Ammon's horn (tissue), 1 donor: Measurements from ENCODE around the gene UBE2G2.

Source experiments
- DNase-seq: peaks from one replicate; pipeline ENCODE4 v3.0.0-alpha.2; 2016; ENCODE audit warnings: low spot score

Gene UBE2G2

DNA sequence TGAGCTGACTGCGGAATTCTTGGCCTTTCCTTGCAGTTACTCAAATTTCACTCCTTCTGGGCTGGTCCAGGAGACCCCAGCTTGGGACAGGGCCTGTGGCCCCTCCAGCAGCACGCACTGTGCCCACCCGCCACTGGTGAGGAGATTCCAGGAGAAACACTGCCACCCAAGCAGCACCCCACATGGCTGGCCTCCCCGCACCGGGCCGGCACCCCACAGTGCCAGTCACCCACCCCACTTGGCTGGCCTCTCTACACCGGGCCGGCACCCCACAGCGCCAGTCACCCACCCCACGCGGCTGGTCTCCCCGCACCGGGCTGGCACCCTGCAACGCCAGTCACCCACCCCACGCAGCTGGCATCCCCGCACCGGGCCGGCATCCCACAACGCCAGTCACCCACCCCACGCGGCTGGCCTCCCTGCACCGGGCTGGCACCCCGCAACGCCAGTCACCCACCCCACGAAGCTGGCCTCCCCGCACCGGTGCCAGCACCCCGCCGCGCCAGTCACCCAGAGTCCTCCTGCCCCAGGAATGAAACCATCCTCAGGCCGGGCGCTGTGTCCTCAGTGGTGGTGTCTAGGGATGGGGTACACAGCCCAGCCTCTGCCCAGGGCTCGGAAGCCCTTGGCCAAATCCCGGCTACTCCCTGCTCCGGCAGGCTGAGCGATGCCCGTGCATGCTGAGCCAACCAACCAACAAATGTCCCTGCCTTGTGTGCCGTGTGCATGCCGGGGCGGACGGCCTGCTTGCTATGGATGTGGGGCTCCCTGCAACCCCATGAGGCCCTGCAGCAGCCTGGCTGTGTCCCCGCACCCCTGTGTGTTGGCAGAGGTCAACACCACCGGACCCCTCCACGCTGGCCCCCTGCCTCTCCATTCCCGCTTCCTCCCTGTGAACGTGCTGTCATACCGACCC is 51.6 kb downstream of the UBE2G2 start:
- no peak for DNase-seq

DNA sequence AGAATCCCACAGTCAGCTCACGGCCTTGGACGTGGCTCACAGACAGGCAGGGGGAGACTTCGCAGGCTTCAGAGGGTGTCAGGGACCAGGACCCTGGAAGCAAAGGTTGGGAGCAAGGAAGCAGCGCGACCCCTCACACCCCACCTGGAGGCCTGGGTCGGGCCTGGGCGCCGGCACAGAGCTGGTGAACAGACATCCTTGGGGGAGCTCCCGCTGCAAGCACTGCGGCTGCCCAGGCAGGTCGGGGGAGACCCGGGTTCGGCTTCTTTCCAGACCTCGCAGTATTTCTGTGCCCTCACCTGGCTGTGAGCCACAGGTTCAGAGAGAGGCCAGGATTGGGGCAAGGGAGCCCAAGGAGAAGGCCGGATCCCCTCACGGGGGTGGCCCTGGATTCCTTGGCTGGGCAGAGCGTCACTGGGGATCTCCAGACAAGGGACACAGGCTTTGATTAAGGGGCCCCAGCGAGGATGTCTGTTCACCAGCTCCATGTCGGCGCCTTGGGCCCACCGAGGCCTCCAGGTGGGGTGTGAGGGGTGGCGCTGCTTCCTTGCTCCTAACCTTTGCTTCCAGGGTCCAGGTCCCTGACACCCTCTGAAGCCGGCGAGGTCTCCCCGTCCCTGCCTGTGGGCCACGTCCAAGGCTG is 52.4 kb downstream of the UBE2G2 start:
- DNase-seq = no peak

DNA sequence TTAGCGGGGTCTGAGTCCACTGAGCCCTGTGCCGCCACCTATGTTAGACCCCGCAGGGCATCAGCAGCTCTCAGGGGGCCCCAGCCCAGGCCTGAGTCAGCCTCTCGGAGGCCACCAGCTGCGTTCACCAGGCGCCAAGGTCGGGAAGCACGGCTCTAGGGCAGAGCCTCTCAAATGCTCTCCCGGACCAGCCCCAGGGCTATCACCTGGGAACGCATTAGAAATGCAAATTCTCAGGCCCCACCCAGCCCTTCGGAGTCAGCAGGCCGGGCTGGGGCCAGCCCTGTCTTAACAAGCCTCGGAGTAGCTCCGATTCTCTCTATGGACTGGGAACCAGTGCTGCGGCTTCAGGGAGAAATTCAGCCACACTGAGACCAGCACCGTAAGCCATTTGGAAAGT is 53.0 kb downstream of the UBE2G2 start:
- DNase-seq = no peak

DNA sequence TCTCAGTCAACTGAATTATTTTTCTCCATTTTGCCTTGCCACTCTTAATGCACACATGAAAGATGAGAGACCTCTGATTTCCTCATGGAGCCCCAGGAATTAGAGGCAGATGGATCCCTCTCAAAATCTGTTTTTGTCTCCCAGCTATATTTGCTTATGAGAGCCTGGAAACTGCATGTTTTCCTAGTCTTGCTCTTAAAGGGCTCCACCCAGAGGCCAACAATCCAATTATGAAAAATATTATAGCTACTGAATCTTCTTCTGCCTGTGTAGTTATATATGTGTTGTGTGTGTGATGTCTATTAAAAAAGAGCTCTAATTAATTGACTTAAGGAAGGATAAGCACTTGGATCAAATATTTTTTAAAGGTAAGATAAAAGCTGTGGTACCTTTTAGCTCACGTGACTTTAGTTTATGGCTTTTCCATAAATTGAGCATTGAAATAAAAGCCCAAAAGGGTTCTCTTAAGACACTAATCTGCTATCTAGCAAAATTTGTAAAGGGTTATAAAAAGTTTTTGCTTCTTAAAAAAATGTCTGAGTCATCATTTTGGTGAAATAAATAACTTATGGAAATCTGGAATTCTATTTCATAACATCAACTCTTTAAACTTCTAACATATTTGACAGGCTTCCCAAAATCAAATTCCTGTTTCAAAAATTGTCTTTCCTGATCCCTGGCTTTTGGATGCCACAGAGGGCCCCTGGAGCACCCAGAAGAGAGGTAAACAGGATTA is 59.0 kb downstream of the UBE2G2 start:
- no peak for DNase-seq

DNA sequence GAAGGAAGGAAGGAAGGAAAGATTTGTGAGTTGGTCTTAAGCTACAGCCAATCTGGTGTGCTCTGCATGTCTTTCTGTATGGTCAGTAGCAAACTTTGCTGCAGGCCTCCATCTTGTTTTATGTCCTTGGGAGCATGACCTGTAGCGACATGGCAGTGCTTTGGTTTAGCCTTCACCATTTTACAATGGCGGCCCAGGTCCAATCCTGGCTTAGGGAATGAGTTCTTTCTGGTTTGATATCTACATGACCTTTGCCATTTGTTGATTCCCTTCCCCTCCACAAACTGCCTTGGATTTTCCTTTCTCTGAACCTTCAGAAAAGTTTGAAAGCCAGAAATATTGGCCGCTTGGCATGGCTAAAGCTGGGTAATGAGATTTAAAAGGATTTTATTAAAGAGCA is 59.7 kb downstream of the UBE2G2 start:
- no peak for DNase-seq

DNA sequence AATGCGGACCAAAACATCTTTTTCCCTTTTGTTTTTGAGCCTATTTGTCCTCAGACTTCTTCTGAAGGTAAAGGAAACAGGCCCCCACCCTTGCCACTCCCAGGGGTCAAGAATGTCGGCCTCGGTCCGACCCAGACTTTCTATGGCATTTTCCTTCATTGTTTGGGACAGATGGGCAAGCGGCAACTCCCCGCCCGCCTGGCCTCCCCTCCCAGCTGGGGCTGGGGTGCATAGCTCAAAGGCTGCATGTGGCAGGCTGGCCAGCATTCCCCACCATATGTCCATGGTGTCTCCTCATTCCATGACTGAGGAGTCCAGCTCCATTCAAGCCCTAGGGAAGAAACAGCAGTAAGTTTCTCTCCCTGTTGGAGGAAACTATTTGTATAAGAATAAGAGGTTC is 60.9 kb downstream of the UBE2G2 start:
- DNase-seq = no peak

DNA sequence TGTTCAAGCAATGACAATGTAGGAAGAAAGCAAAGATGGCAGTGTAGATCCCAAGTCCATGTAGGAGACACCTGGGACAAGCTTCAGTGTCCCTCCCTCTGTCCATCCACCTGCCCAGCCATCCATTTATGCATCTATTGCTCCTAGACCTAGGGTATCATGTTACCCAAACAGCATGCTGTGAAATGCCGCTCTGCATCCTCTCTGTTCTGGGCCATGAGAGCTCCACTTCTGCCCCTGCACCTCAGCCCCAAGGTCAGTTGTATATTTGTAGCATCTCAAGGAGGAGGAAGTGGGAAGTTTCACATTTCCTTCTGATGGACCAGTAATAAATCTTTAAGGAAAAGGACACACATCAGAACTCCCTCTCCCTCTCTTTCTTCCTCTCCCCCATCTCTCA is 62.3 kb downstream of the UBE2G2 start:
- DNase-seq = no peak

DNA sequence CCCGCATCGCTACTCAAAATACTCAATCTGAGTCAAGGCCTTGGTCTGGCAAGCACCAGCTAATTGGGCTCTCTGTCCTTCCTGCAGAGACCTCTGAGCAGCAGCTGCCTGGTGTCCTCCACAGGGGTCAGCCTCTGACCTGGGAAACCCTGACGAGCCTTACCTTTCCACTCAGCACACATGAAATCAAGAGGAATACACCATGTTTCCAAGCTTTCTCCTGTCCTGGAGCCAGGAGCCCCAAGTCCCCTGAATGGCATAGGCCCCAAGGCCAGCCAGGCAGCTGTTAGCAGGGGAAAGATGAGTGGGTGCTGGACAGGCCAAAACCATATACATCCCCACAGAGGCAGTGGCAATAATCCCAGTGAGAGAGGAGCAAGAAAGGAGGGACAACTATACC is 63.0 kb downstream of the UBE2G2 start:
- no peak for DNase-seq

DNA sequence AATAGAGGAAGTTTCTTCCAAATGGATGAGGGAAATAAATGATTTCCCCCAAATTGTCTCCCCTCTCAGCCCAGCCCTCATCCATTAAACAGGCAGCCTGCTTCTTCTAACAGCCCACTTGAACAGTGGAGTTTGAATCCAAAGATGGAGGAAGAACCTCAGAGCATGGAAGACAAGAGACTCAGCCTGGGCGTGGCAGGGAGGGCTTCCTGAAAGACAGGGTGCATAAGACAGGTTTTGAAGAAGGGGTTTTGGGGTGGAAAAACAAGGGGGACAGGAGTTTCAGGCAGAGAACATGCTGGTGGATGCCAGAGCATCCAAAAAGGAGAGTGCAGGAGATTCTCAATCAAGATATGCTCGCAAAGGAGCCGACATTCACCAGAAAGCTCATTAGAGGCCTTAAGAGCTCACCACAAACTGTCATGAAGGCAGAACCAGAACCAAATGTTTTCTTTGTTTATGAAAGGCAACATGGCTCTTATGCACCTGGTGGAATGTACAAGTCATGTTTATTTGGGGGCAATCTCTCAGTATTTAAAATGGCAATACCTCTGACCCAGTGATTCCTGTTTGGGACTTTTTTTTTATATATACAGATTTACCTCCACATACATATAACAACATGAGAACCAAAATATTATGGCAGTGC is 63.8 kb downstream of the UBE2G2 start:
- DNase-seq = no peak

DNA sequence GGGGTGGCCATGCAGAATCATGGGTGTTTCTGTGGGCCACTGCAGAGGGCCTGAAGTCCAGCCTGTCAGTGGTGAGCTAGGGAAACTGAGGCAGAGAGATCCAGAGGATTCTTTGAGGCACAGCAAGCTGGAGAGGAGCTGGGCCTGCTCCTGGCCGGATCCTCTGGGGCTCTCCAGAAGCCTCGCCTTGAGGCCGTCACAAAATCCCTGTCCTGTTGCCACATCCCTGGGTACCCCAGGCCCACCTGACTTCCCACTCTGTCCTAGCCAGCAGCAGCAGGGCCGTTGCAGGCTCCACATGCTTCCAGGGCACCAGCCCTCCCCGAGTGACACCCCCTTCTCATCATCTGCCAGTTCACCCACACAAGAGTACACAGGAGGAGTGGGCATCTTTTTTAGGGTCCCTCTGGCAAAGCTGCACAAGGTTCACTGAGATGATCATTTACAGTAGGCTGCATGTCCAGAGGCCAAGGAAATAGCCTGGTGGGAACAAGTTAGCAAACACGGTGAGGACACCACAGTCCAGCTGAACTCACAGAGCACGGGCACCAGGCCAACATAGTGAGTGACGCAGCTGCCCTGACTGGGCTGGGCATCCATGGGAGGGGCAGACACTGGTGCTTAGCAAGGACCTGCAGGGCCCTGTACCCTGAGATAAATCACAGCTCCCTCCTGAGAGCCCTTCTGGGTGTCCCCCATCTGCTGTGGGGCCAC is 65.2 kb downstream of the UBE2G2 start:
- DNase-seq = no peak

DNA sequence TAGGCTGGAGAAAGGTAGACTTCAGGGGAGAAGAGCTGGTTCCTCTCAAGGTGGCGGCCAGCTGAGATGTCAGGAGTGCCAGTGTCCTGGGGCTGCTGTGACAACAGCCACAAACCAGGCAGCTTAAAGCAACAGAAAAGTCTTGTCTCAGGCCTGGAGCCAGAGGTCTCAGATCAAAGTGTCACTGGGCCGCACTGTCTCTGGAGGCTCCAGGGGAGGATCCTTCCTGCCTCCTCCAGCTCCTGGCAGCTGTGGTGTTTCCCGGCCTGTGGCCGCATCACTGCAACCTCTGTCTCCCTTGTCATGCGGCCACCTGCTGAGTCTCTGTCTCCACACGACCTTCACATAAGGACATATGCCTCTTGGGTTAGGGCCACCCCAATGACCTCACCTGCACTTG is 65.8 kb downstream of the UBE2G2 start:
- no peak for DNase-seq

DNA sequence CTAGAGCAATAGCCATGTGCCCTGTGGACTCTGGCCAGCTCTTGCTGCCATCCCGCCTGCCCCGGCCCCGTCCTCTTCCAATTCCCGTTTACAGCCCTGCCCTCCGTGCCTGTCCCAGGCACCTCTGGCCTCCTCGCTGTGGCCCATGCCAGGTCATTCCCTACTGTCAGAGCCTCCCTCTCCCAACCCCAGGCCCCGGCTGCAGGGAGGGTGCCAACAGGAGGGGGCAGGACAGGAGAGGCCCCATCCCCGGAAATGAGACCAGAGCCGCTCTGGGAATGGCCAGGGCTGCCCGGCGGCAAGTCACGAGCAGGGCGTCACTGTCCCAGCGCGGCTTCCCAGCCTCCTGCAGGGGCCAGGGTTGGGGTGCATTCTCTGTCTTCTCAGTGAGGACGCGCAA is 66.8 kb downstream of the UBE2G2 start:
- DNase-seq = no peak

DNA sequence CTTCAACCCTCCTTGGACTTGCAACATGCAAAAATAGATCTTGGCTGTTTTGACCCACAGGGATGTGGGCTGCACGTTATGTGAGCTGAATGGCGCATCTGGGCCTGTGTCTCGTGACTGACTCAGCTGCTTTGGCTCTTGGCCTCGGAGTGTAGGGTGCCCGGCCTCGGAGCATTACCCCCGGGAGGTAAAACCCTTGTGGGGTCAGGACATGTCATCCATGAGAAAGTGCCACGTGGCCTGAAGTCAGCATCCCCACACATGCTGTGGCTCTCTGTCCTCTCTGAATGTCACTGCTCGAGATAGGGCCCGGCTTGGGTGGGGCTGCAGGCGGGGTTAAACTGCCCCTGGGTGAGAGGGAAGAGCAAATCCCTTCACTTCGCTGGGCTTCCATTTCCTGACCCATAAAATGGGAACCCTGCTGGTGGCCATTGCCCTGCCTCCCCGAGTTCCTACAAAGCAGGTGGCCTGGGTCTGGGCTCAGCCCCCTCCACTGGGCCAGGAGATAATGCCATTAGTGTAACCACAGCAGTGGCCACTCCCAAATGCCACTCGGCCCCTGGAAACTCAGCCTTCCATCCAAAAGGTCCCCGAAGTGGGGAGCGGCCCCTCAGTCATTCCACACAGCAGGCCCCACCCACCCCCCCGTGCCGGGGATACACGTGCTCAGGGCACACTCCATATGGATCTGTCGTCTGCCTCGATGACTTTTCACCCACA is 67.4 kb downstream of the UBE2G2 start:
- no peak for DNase-seq

DNA sequence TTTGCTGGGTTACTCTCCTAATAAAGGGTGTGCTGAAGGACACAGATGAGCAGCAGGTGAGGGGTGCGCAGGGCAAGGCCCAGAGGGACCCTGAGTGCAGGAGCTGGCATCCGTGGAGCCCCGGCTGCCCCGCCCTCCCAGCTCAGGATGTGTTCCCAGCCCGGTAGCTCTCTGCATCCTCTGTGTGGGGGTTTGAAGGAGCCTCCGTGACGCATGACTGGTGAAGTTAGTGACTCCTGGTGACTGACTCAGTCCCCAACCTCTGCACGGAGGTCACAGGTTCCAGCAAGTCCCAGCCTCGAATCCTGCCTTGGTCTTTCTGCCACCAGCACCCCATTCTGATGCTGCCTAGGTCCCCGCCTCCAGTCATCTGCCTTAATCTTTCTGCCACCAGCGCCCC is 68.7 kb downstream of the UBE2G2 start:
- DNase-seq = no peak

DNA sequence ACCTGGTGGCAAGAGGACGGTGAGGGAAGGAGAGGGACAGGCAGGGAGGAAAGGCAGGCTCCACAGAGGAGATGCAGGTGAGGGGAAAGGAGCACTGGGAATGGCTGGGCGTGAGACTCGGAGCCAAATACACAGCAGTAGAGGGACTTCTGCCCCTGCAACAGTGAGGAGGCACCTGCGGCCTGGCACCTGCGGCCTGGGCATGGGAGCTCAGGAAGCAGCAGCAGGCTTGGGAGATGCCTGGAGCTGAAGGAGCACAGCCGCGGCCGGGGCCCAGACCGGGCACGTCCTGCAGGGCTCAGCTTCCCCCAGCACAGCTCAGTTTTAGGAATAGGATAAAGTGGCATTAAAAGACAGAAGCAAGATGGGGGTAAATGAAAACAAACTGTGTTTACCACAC is 69.4 kb downstream of the UBE2G2 start:
- DNase-seq = no peak

DNA sequence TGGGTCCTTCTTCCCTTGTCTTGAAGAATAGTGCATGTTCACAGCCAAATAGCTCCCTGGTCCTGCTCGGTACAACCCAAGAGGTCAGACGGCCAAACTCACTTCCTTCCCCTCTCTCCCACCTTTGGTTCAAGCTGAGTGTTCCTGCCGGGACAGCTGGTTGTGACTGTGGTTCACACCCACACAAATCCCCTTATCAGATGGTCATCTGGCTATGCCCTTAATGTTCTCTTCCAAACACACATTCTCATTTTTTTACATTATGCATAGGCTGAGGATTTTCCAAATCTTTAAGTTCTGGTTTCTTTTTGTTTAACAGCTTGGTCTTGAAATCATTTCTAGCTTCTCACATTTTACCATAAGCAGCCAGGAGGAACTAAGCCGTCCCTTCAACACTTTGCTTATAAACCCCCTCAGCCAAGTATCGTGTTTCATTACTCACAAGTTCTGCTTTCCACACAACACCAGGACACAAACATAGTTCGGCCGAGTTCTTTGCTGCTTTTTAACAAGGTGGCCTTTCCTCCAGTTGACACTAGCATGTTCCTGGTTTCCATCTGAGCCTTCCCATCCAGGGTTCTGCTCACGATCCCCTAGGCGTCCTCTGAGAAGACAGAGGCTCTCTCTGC is 70.6 kb downstream of the UBE2G2 start:
- peak; percentile 12 for DNase-seq

DNA sequence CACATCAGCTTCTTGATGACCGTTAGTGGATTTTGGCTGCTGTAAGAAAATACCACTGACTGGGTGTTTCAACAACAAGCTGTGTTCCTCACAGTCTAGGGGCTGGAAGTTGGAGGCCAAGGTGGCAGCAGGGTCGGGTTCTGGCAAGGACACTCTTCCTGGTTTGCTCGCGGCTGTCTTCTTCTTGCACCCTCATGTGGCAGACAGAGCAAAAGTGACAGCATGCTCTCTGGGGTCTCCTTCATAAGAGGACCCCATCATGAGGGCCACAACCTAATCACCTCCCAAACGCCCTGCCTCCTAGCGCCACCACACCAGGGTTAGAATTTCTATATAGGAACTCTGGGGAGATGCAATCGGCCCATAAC is 71.6 kb downstream of the UBE2G2 start:
- no peak for DNase-seq

DNA sequence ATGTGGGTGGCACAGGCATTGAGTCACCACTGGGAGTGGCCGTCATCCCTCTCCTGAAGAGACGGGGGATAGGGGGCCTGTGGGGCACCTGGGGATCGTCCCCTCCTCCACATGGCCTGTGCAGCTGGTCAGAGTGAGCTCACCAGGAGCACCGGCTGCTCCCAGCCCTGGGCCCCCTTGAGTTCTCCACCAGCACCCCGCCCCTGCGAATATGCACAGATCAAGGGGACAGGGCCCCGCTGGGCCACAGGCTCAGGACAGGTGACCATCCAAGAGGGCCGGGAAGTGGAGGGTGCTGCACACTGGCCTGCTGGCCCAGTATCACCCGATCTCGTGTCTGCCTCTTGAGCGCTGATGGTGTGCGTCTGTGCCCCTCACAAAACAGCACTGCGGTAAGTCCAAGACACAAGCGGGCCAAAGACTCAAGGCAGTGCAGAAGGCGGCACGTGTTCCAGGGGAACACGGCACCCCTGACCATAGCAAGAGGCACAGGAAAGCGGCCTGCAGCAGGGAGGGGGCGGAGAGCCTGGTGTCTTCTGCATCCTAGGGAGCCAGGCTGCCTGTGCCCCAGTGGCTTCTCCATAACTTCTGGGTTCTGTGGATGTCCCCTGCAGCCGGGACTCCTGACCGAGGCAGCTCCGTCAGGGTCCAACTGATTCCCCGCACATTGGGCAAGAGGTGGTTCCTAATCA is 72.1 kb downstream of the UBE2G2 start:
- DNase-seq = no peak

DNA sequence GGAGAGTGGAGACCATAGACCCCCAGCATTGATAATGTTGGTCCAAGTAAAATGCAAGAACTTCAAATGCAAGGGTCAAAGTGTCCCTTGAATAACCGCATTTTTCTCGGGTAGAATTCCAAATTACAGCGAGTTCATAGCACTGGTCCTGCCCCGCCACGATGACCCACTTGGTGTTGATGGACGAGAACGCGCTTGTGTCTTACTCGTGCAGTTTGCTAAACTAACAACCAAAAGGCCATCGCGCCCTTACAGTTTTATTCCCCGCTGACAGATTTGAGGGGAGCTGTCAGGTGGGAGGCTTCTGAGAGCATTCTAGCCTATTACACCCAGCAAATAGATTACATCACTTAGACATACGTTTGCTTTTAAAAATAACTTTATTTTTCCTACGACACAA is 72.9 kb downstream of the UBE2G2 start:
- no peak for DNase-seq

DNA sequence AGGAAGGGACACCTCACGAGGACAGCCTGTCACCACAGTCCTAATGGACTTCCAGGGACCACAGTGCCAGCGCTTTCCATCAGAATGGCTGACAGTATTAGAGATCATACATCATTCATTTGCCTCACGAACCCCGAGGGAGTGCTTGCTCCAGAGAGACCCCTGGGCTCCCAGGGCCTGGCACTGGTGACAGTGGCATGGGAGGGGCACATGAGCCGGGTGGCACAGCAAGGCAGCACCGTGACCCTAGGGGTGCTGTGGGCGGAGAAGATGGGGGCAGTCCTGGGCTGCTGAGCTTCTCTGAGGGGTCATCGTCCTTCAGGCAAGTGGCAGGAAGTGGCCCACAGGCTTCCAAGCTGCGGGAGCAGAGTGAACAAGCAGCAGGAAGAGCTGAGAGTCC is 73.9 kb downstream of the UBE2G2 start:
- DNase-seq = no peak
